ENCODE data around the gene SPECC1. TPM values are rescaled to one million over a fixed set of nuclear protein-coding genes. Genes with fewer than 3 reads are reported as not detected.

The SPECC1 gene
- polyA plus RNA-seq, 1 experiment = 56.4 TPM

DNA sequence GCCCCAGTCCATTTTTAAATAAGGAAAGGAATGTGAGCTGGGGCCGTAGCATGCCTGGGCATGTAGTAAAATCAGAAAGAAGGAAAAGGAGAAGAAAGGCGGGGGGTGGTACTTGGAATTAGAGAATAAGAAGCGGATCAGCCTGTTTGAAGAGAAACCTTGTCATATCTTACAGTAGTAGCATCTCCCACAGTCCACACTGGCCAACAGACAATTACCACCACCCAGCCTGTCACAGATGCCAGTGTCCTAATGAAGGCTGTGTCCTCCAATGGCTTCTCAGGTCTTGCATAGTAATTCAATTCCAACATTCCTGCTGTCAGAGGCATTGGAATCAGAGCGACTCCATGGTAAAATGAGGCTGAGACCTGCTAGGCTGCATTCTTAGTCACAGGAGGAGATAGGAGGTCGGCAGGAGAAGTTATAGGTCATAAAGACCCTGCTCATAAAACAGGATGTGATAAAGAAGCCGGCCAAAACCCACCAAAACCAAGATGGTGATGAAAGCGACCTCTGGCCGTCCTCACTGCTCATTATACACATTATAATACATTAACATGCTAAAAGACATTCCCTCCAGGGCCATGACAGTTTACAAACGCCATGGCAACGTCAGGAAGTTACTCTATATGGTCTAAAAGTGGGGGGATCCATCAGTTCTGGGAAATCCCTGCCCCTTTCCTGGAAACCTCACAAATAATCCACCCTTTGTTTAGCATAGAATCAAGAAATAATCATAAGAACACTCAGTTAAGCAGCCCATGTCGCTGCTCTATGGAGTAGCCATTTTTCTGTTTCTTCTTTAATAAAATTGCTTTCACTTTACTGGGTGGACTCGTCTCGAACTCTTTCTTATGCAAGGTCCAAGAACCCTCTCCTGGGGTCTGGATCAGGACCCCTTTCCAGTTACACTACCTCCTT lies 22.0 kb upstream of the SPECC1 start:
- Histone ChIP-seq H3K27ac (ENCODE audit: low read depth, low read length) (no peak overlapping the region), H3K4me3 (ENCODE audit: low read depth, low read length) (no peak overlapping the region), H3K9me3 (ENCODE audit: control insufficient read depth, insufficient read depth, low read length) (no peaks in the 10 kb centered on the region), H3K27me3 (ENCODE audit: control insufficient read depth, insufficient read depth, low read length) (peaks cover 7% of the 10 kb centered on the region)
- CTCF ChIA-PET = interaction anchor here (0.6 kb wide), 1 partner anchor 130 kb away, joined by 3 read pairs; no protein-coding TSS in a partner anchor
- TF ChIP-seq, protein P1, sequence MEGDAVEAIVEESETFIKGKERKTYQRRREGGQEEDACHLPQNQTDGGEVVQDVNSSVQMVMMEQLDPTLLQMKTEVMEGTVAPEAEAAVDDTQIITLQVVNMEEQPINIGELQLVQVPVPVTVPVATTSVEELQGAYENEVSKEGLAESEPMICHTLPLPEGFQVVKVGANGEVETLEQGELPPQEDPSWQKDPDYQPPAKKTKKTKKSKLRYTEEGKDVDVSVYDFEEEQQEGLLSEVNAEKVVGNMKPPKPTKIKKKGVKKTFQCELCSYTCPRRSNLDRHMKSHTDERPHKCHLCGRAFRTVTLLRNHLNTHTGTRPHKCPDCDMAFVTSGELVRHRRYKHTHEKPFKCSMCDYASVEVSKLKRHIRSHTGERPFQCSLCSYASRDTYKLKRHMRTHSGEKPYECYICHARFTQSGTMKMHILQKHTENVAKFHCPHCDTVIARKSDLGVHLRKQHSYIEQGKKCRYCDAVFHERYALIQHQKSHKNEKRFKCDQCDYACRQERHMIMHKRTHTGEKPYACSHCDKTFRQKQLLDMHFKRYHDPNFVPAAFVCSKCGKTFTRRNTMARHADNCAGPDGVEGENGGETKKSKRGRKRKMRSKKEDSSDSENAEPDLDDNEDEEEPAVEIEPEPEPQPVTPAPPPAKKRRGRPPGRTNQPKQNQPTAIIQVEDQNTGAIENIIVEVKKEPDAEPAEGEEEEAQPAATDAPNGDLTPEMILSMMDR (IDR thresholded peaks at IDR 0.05; ENCODE audit: low read depth, low read length) = no peak
- DNase-seq (ENCODE audit: low read depth, low spot score) = no peak
- POLR2A ChIA-PET = no interaction called here

DNA sequence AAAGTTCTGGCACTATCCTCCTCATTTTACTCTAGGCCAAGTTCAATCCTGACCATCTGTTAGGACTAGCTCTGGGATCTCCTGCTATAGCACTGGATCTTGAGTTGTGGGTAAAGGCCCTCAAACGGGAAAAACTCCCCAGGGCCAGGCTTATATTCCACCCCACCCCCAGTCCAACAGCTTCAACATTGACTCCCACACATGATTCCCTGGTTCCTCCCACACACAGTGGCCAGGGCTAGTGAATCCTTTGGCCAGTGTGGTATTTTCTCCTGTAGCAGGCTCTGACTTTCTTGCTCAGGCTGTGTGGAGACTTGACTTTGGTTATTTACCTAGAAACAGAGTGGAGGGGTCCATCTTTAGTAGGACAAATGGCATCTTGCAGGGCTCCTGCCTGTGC lies 21.3 kb upstream of the SPECC1 start:
- Histone ChIP-seq H3K4me3 (ENCODE audit: low read depth, low read length) (no peak overlapping the region), H3K27ac (ENCODE audit: low read depth, low read length) (no peak overlapping the region), H3K9me3 (ENCODE audit: control insufficient read depth, insufficient read depth, low read length) (no peaks in the 10 kb centered on the region), H3K27me3 (ENCODE audit: control insufficient read depth, insufficient read depth, low read length) (peaks cover 7% of the 10 kb centered on the region)
- ChIA-PET POLR2A (no interaction called here), CTCF (interaction anchor here (0.6 kb wide), 1 partner anchor 129 kb away, joined by 3 read pairs; no protein-coding TSS in a partner anchor)
- no peak for DNase-seq (ENCODE audit: low read depth, low spot score)
- TF ChIP-seq, protein P1 (IDR thresholded peaks at IDR 0.05; ENCODE audit: low read depth, low read length) = no peak

DNA sequence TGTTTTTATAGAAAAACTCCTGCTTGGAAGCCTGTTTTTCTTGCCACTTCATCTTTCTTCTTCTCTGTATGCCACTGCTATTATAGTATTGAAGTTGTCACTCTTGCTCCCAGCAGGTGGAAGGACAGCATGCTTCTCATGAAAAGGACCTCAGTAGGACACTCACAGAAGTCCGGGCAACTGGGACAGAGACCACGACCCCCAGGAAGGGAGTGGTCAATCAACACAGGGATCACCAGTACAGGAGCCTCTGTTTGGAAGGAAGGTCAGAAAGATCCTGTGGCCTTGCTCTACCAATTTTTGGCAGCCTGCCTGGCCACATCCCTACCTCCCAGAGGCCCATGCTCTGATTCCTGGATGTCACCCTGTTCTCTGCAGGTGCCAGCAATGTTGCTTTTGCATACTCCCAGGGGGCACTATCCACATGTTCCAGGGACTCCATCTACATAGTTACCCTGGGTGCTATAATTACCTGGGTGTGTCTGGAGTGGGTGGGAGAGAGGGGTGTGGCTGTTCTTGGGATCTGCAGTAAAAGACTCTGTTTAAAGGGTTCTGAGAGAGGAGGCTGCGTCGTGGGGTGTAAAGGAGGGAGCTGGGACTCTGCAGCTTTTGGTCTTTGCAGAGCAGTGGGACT lies 17.8 kb upstream of the SPECC1 start:
- ChIA-PET CTCF (interaction anchor here (0.6 to 3.4 kb wide), 5 partner anchors 8 to 129 kb away, joined by 3 to 71 read pairs (median 15); no protein-coding TSS in a partner anchor), POLR2A (no interaction called here)
- Histone ChIP-seq H3K9me3 (ENCODE audit: control insufficient read depth, insufficient read depth, low read length) (no peaks in the 10 kb centered on the region), H3K4me3 (ENCODE audit: low read depth, low read length) (no peak overlapping the region), H3K27me3 (ENCODE audit: control insufficient read depth, insufficient read depth, low read length) (peaks cover 7% of the 10 kb centered on the region), H3K27ac (ENCODE audit: low read depth, low read length) (no peak overlapping the region)
- TF ChIP-seq, protein P1 (IDR thresholded peaks at IDR 0.05; ENCODE audit: low read depth, low read length) = no peak
- no peak for DNase-seq (ENCODE audit: low read depth, low spot score)

GRCh38 chr17:19992803-19993713 lies 16.1 kb upstream of the SPECC1 start:
- TF ChIP-seq, protein P1 (IDR thresholded peaks at IDR 0.05; ENCODE audit: low read depth, low read length) = peak; percentile 71
- CTCF ChIA-PET = interaction anchor here (0.6 to 3.4 kb wide), 36 partner anchors 9 to 844 kb away, joined by 3 to 71 read pairs (median 5); partner anchors contain the start of gene SPECC1
- H3K9me3 ChIP-seq (ENCODE audit: control insufficient read depth, insufficient read depth, low read length) = no peaks in the 10 kb centered on the region
- no peak overlapping the region for H3K27ac ChIP-seq (ENCODE audit: low read depth, low read length)
- POLR2A ChIA-PET = interaction anchor here (0.7 to 1.3 kb wide), 3 partner anchors 17 to 135 kb away, joined by 3 to 11 read pairs (median 6); no protein-coding TSS in a partner anchor
- peak; percentile 69 for DNase-seq (ENCODE audit: low read depth, low spot score)
- H3K27me3 ChIP-seq (ENCODE audit: control insufficient read depth, insufficient read depth, low read length) = peaks cover 7% of the 10 kb centered on the region
- peak overlapping the region; percentile 29; the same call in 1 of the 2 replicates for H3K4me3 ChIP-seq (ENCODE audit: low read depth, low read length)

All from AG04450 (cell line).